Upper lobe of left lung (tissue), 6 donors: Measurements from ENCODE around the gene PRKN. TPM values are rescaled to one million over a fixed set of nuclear protein-coding genes. Genes with fewer than 3 reads are reported as not detected.

Source experiments
- ATAC-seq, 2 donors: fragments of 200-7000 bp; cut with Tn5 transposase; one replicate each; pipeline ENCODE4 v1.9.1; 2022; ENCODE audit warnings: mild to moderate bottlenecking in 2 of 2, moderate library complexity in 2 of 2; ENCODE audit not compliant: low FRiP score in 2 of 2
- DNase-seq, 2 donors: peaks; one replicate each; pipeline ENCODE4 v3.0.0-alpha.2; 2019 to 2020
- H3K27ac ChIP-seq, 4 donors: fragments of 200-600 bp; sonication (generic); one replicate each; pipeline ENCODE4 v1.5.1; 2016 to 2019
- H3K27me3 ChIP-seq, 4 donors: fragments of 200-600 bp; sonication (generic); one replicate each; pipeline ENCODE4 v1.5.1; 2017 to 2019
- H3K36me3 ChIP-seq, 4 donors: fragments of 200-600 bp; sonication (generic); one replicate each; pipeline ENCODE4 v1.5.1; 2016 to 2019
- H3K4me1 ChIP-seq, 4 donors: fragments of 200-600 bp; sonication (generic); one replicate each; pipeline ENCODE4 v1.5.1; 2018 to 2019
- H3K4me3 ChIP-seq, 4 donors: fragments of 200-600 bp; sonication (generic); one replicate each; pipeline ENCODE4 v1.5.1; 2017 to 2019; ENCODE audit warnings: mild to moderate bottlenecking in 2 of 4, moderate library complexity in 1 of 4
- H3K9me3 ChIP-seq, 4 donors: fragments of 200-600 bp; sonication (generic); one replicate each; pipeline ENCODE4 v1.5.1; 2018 to 2019
- CTCF ChIP-seq, 6 experiments: fragments of 450-650 bp in 4 of 6; fragments of 200-600 bp in 2 of 6; sonication (generic) in 2 of 6; IDR thresholded peaks; one replicate each; pipeline ENCODE4 v1.5.1; 2016 to 2019; ENCODE audit warnings: antibody characterized with exemption in 6 of 6
- EP300 ChIP-seq, 4 donors: sonication (generic); formaldehyde crosslinking; IDR thresholded peaks; one replicate each; pipeline ENCODE4 v1.5.1; 2017; ENCODE audit warnings: antibody characterized with exemption in 4 of 4, control low read depth in 2 of 4
- POLR2A ChIP-seq, 4 donors: fragments of 450-650 bp; IDR thresholded peaks; one replicate each; pipeline ENCODE4 v1.5.1; 2016 to 2017; ENCODE audit warnings: antibody characterized with exemption in 4 of 4, mild to moderate bottlenecking in 2 of 4
- POLR2AphosphoS5 ChIP-seq, 2 donors: sonication (generic); formaldehyde crosslinking; IDR thresholded peaks; one replicate each; pipeline ENCODE4 v1.5.1; 2017; ENCODE audit warnings: antibody characterized with exemption in 2 of 2
- WGBS, 2 donors: methylation state at CpG; one replicate each; pipeline ENCODE4 v1.1.5; 2017 to 2018; 5-methylcytosine and 5-hydroxymethylcytosine counted together
- total RNA-seq, 6 donors: library from RNA; depleted of rRNA in 4 of 6; stranded (reverse); fragments of >200 nt in 4 of 6; gene quantifications; one replicate each; pipeline versions ENCODE4 v1.1.0 to v1.2.1, GENCODE V29; 2016 to 2021
- donor health status: DM: no; HTN: no; CAD: no; lungs with moderate emphysema.
- donor health status: DM: no; HTN: yes; CAD: no; lungs with severe emphysema.

Gene PRKN
- total RNA-seq, 6 donors from 2014 or later = 2.7 to 29.3 (median 5.5) TPM

- no peaks in the 10 kb centered on the region for H3K36me3 ChIP-seq
- TF ChIP-seq CTCF (IDR thresholded peaks at IDR 0.05) (no peak), POLR2AphosphoS5 (IDR thresholded peaks at IDR 0.05) (no peak), EP300 (IDR thresholded peaks at IDR 0.05) (no peak), POLR2A (IDR thresholded peaks at IDR 0.05) (no peak)
- H3K4me3 ChIP-seq = no peak overlapping the region
- H3K9me3 ChIP-seq = no peaks in the 10 kb centered on the region
- ATAC-seq (no peak), DNase-seq (no peak)
- WGBS, 2 donors = 77 to 78% methylated on average over 2 of the region's 2 CpGs
- H3K27me3 ChIP-seq = no peaks in the 10 kb centered on the region
- no peak overlapping the region for H3K27ac ChIP-seq
- no peaks in the 10 kb centered on the region for H3K4me1 ChIP-seq
Observed at GRCh38 chr6:161745128-161745527, 982.4 kb downstream of the PRKN start.

- ATAC-seq (no peak), DNase-seq (no peak)
- Histone ChIP-seq H3K27ac (no peak overlapping the region), H3K36me3 (no peaks in the 10 kb centered on the region), H3K27me3 (no peaks in the 10 kb centered on the region), H3K4me3 (no peak overlapping the region), H3K4me1 (no peaks in the 10 kb centered on the region), H3K9me3 (no peaks in the 10 kb centered on the region)
- WGBS, 2 donors = 77 to 85% methylated on average over 12 to 14 of the region's 14 CpGs
- TF ChIP-seq CTCF (IDR thresholded peaks at IDR 0.05) (no peak), POLR2AphosphoS5 (IDR thresholded peaks at IDR 0.05) (no peak), EP300 (IDR thresholded peaks at IDR 0.05) (no peak), POLR2A (IDR thresholded peaks at IDR 0.05) (no peak)
Observed at GRCh38 chr6:161744211-161745067, 983.1 kb downstream of the PRKN start.

DNA sequence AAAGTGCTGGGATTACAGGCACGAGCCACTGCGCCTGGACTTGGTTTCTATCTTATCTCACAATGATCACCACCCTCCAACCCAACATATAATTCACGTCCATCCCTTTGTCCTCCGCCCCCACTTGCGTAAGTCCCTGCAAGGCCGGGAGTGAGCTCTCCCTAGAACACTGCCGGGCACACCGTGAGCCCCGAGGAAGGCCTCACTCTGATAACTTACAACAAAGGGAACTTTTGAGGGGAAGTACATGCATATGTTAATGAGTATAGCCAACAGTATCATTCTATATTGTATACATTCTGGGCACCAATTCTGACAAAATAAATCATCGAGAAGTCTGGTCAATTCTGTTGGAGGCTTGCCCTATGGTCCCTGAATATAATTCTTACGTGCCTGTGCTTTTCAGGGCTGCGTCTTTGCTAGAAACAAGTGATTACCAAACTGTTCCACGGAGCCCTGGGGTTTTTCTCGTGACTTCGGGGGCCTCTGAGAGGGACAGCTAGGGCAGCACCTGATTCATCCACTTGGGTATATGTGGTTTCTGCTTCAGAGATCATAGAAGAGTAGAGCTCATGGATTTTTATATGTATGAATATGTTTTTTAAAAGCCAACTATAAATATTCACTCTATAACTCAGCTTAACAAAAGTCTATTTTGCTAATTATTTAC, 983.9 kb downstream of the PRKN start:
- no peak for DNase-seq
- Histone ChIP-seq H3K9me3 (no peaks in the 10 kb centered on the region), H3K27ac (no peak overlapping the region), H3K27me3 (no peaks in the 10 kb centered on the region), H3K4me3 (no peak overlapping the region), H3K4me1 (no peaks in the 10 kb centered on the region), H3K36me3 (no peaks in the 10 kb centered on the region)
- 85 to 94% methylated on average over 15 of the region's 15 CpGs for WGBS, 2 donors
- no peak for TF ChIP-seq POLR2AphosphoS5 (IDR thresholded peaks at IDR 0.05)
- TF ChIP-seq EP300 (IDR thresholded peaks at IDR 0.05) = no peak
- TF ChIP-seq POLR2A (IDR thresholded peaks at IDR 0.05) = no peak
- TF ChIP-seq CTCF (IDR thresholded peaks at IDR 0.05) = no peak
- ATAC-seq = no peak

DNA sequence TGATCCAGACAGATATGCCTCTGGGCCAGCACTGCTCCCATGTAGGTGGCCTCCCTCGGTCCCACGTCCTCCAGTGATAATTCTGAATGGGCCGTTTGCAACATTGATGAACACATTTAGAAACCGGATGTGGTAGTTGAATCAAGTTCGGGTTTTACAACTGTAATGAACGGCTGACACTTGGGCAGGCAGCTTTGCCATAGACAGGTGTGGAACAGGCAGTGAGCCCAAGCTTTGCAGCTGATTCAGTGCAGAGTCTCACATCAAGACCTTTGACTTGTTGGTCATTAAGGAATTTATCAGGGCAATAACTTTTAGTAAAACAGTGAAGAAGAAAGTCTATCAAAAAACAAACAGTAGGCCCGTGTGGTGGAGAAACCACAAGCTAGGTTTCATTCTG, 987.1 kb downstream of the PRKN start:
- WGBS, 2 donors = 89 to 90% methylated on average over 5 to 7 of the region's 7 CpGs
- DNase-seq (no peak), ATAC-seq (no peak)
- TF ChIP-seq CTCF (IDR thresholded peaks at IDR 0.05) (no peak), EP300 (IDR thresholded peaks at IDR 0.05) (no peak), POLR2A (IDR thresholded peaks at IDR 0.05) (no peak), POLR2AphosphoS5 (IDR thresholded peaks at IDR 0.05) (no peak)
- no peaks in the 10 kb centered on the region for H3K4me1 ChIP-seq
- H3K27ac ChIP-seq = no peak overlapping the region
- no peaks in the 10 kb centered on the region for H3K9me3 ChIP-seq
- no peak overlapping the region for H3K4me3 ChIP-seq
- H3K36me3 ChIP-seq = no peaks in the 10 kb centered on the region
- no peaks in the 10 kb centered on the region for H3K27me3 ChIP-seq
